NCI-H1092 (cell line): ENCODE data around the gene FASTKD1.
"Not testable (repeated sequence)": the region's sequence is repeated elsewhere in the genome, so short reads cannot be mapped to it uniquely, and the experiment has no call there.

Experiments used
- DNase-seq: peaks from one replicate; lab custom pipeline; 2025; lab: John Stamatoyannopoulos, UW

The FASTKD1 gene

GRCh38 chr2:169573160-169573973, at the start of gene FASTKD1:
FASTKD1 (minus strand) TSS chr2:169573865; CDS start chr2:169572029, 1,836 bp downstream.
- peak; percentile 83 for DNase-seq

GRCh38 chr2:169623235-169623634, 49.6 kb upstream of the FASTKD1 start:
- no peak for DNase-seq

GRCh38 chr2:169620509-169620908, 46.8 kb upstream of the FASTKD1 start:
- DNase-seq = no peak

GRCh38 chr2:169619946-169620345, 46.3 kb upstream of the FASTKD1 start:
- no peak for DNase-seq

GRCh38 chr2:169615982-169616381, 42.3 kb upstream of the FASTKD1 start:
- not testable (repeated sequence) for DNase-seq

GRCh38 chr2:169613876-169614275, 40.2 kb upstream of the FASTKD1 start:
- DNase-seq = no peak

GRCh38 chr2:169609264-169609663, 35.6 kb upstream of the FASTKD1 start:
- no peak for DNase-seq

- no peak for DNase-seq
These were observed 25.9 kb upstream of the FASTKD1 start for GRCh38 chr2:169599568-169599967.

- no peak for DNase-seq
These were observed 25.3 kb upstream of the FASTKD1 start for GRCh38 chr2:169598982-169599381.

- DNase-seq = not testable (repeated sequence)
These were observed 22.9 kb upstream of the FASTKD1 start for GRCh38 chr2:169596546-169596945.

- no peak for DNase-seq
These were observed 17.1 kb upstream of the FASTKD1 start for GRCh38 chr2:169590804-169591203.

- no peak for DNase-seq
These were observed 12.0 kb upstream of the FASTKD1 start for GRCh38 chr2:169585673-169586072.

- DNase-seq = peak; percentile 85
These were observed 10.6 kb upstream of the FASTKD1 start, which contains the start of gene PPIG for GRCh38 chr2:169584005-169584877. PPIG (plus strand) TSS chr2:169584351; CDS start chr2:169604042, 19,691 bp downstream.

- DNase-seq = no peak
These were observed 9.9 kb upstream of the FASTKD1 start for GRCh38 chr2:169583518-169583917.

- DNase-seq = not testable (repeated sequence)
These were observed 9.0 kb upstream of the FASTKD1 start for GRCh38 chr2:169582552-169583266.

- no peak for DNase-seq
These were observed 5.4 kb upstream of the FASTKD1 start for GRCh38 chr2:169579044-169579443.

GRCh38 chr2:169575264-169575663, 1.6 kb upstream of the FASTKD1 start:
- DNase-seq = not testable (repeated sequence)

GRCh38 chr2:169574539-169574938, 874 bp upstream of the FASTKD1 start:
- DNase-seq = not testable (repeated sequence)

GRCh38 chr2:169573974-169574299, 272 bp upstream of the FASTKD1 start:
- no peak for DNase-seq

- DNase-seq = no peak
These were observed 875 bp downstream of the FASTKD1 start for GRCh38 chr2:169572821-169573159.

- DNase-seq = no peak
These were observed 1.5 kb downstream of the FASTKD1 start for GRCh38 chr2:169572189-169572588.

GRCh38 chr2:169571571-169571970, 2.1 kb downstream of the FASTKD1 start:
- DNase-seq = no peak
